Stimulated activated CD4-positive, alpha-beta T cell treated with anti-CD3 and anti-CD28 coated beads, Interleukin-4, amount 100 ng/mL, for 48 hours (primary cell): ENCODE data around the gene CDT1.
A peak's percentile ranks its signal among the peaks of the same experiment; 100 is the strongest.

Source experiments
- DNase-seq, 2 donors: peaks; one replicate each; pipeline ENCODE4 v3.0.0-alpha.2; 2020; ENCODE audit warnings: low read depth in 2 of 2

The CDT1 gene

DNA sequence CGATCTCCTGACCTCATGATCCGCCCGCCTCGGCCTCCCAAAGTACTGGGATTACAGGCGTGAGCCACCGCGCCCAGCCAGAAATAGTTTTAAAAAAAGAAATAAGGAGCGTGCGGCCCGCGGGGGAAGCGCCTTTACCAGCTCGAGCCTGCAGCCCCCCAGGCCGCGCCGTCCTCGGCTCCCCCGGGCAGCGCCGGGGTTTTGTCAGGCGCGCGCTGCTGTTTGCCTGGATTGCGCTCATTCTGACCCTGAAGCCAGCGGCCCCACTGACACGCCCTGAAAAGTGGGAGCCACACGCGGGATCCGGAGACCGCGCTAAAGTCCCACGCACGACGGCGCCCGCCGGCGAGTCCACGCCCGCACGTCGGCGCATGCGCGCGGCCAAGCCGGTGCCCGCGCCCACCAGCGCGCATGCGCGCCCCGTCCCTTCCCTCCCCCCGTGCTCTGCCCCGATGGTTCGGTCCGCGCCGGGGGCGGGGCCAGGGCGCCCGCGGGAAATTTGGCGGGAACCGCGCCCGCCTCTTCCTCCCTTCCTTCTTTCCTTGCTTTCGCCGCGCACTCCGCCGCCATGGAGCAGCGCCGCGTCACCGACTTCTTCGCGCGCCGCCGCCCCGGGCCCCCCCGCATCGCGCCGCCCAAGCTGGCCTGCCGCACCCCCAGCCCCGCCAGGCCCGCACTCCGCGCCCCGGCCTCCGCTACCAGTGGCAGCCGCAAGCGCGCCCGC lies at the start of gene CDT1:
CDT1 (plus strand) TSS at position 526 of the 724 bp plus-strand sequence; CDS start at position 569, 43 bp downstream.
- peak; percentile 79 for DNase-seq

DNA sequence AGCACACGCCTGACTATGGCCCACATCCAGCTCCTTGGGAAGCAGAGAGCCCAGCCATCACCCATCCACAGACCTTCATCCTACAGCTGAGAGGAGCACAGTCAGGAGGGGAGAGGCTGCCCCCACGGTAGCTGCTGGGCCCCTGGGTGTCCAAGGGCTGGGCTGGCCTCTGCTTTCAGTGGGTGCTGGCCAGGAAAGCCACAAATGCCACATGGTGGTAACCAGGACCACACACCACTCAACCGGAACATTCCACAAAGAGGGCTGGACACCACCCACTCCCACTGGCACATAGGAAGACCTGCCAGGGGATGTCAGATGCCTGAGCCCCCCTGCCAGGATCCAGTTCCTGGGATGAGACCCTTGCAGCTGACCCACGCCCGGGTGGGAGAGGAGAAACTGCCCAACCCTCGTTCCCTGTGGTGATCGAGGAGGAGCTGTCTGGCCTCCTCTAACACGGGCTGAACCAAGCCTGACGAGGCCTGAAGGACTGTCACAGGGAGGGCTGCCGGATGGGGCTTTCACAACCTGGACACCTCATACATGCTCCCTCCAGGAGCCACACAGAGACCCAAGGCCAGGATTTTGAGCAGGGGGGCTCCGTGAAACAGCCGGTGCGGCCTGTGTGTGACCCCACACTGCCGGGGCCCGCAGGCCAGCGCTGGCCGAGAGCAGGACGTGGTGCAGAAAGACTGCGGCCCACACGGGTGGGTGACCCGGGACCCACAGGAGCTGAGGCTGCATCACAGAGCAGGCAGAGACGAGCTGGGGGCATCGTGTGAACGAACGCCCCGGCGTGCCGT lies 49.3 kb upstream of the CDT1 start:
- DNase-seq: no peak

DNA sequence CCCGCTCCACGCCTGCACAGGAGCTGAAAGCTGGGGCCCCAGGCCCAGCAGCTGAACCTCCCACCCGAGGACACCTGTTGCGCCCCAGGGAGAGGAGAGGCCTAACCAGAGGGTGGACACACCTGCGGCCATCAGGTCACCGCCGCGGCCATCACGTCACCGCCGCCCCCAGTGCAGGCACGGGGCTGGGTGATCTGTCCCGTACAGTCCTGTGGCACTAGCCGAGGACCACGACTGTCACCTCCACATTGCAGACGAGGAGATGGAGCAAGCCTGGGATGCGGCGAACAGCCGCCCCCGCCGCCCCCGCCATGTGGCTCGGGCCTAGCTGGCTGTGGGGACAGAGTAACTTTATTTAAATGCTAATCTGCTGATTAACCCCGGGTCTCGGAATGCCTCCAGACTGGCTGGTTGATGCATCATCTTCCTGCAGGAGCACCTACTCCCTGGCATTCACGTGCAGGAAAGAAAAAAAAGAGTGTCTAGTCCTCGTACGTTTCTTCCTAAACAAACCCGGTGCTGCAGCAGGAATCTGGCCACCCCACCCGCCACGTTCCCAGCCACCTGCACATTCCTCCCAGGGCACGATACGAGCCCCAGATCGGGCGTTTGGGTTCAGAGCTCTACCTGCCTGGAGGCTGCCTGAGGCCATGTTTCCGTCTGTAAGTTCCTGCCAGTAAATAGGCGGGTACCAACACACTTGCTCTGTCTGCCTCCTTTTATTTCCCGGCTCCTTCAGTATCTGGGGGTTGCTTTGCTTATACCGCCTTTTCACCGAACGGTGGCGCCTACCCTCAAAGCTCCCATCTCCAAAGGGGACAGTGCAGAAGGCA lies 48.5 kb upstream of the CDT1 start:
- no peak for DNase-seq

DNA sequence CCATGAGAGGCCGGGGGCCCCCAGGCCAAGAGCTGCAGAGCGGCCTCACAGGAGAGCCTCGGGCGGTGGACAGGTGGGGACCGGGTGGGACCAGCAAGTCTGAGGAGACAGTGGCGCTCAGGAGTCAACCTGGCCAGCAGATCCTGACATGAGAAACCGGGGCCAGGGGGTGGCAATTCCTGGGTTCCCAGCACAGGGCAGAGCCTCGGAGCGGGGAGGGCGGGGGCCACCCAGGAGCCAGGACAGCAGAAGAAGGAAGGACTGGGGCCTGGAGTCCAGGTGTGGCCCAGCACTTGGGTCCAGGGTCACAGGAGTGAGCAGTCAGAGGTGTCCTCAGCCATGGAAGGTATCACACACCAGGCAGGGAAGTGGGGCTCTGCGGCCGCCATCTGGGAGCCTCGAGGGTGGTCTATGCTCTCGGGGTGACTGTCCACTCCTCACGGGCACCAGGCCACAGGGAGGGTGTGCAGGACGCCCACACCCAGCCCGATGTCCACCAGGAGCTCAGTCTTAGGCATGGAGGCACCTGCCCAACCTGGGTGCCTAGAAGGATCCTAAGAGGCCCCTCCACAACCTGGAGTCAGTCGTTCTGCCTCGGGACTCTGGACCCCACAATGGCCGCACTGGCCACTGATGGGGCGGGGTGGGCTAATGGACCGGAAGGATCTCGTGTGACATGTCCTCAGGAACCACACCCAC lies 47.7 kb upstream of the CDT1 start:
- no peak for DNase-seq

DNA sequence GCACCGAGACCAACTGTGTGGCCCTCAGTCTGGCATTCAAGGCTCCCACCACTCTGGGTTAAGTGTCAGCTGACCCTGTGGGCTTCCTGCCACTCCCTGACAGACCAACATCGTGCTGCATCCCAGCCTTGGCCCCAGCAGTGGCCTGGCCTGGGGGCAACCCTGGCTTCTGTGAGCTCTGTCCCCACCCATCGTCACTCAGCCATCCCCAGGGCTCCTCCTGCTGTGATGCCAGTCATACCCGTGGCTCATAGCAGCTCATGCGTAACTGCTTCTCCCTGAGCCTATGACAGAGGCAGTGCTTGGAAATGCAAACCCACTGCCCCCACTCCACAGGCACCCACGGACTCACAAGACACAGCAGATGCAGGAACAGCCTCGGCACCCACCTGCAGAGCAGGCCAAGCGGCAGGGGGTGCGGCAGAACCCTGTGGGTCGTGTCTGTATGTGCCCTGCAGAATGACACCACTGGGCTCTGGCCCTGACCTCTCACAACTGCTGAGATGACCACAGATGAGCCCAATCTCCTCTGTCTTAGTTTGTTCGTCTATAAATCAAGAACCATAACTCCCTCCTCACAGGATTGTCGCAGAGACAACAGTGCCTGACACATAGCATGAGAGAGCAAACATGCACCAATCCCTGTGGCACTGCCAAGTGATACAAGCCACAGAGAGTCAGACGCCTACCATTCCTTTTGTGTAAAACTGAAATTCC lies 45.2 kb upstream of the CDT1 start:
- no peak for DNase-seq

DNA sequence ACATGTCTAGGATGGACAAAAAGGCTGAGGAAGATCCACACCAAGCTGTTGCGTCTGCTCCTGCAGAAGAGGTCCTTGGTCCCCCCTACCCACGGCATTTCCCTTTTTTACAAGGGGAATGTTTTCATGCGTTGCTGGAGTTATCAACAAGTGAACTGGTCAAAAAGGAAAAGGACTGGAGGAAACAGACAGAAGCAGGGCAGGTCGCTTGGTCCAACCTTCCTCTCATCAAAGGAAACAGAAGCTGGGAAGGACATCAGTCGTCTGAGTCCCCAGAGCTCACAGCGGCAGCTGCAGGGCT lies 44.7 kb upstream of the CDT1 start:
- DNase-seq: no peak

DNA sequence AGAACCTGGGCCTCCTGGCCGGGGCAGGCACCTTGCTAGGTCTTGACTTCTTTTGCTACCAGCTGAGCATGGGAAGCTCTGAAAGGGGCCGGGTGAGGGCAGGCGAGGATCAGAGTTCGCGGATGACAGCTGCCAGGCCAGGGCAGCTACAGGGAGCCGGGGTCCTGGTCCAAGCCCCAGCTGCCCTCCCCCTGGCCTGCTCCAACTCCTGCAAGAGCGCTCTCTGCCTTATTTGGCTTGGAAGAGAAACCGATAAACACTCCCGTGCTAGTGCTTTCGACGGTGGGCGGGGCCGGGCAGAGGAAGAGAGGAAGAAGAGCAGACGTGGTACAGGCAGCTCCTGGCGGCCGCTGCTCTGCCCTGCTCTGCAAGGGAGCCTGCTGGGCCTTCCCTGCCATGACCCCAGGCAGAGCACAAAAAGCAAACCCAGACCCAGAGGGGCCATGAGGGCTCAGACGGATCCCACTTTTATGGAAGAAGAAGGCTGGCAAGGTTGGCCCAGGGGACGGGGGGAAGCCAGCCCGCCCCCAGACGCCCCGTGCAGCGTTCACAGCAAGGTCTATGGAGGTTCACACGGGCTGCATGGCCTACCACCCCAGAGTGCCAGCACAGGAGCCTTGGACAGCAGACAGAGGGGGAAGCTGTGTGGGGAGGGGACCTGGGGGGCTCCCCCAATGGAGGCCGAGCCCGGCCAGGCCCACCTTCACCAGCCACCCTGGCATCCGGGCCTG lies 44.2 kb upstream of the CDT1 start:
- DNase-seq: peak in 1 of 2 donors; percentile 37

DNA sequence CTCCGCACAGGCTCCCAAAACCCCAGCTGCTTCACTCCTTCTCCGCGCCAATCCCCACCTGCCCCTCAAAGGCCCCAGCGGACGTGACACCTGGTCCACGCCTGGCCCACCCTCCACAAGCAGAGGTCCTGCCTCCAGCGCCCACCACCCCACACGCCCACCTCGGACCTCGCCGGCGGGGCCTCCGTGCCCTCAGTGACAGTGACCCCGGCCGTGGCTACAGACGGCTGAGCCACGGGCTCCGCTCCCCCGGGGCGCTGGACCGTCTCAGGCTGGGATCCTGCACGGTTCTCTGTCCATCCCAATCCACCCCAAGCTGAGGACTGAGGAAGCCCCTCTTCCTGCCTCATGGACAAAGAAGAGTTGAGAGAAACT lies 43.6 kb upstream of the CDT1 start:
- no peak for DNase-seq

DNA sequence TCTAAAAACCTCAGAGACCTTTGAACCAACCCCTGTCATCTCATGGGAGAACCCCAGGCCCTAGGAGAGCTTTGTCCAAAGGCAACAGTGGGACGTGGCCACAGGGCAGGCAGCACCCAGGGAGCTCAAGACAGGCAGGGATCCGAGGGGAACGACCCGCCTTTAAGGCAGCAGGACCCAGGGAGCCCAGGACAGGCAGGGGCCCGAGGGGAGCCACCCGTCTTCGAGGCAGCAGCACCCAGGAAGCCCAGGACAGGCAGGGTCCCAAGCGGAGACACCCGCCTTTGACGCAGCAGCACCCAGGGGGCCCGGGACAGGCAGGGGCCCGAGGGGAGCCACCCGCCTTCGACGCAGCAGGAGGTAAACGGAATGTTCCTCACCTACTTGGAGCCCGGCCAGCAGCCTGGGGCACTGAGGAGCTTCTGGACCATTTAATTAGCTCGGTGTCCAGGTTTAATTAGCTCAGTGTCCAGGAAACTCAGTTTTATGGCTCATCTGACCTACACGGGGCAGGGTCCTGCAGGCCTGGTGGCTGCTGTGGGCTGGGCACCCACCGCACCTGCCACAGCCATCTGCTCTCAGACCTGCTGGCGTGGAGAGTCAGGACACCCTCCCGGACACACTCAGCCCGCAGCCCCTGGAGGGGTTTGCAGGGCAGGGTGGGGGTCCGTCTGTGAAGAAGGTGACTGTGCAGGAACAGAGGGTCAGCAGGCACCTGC lies 43.0 kb upstream of the CDT1 start:
- no peak for DNase-seq

DNA sequence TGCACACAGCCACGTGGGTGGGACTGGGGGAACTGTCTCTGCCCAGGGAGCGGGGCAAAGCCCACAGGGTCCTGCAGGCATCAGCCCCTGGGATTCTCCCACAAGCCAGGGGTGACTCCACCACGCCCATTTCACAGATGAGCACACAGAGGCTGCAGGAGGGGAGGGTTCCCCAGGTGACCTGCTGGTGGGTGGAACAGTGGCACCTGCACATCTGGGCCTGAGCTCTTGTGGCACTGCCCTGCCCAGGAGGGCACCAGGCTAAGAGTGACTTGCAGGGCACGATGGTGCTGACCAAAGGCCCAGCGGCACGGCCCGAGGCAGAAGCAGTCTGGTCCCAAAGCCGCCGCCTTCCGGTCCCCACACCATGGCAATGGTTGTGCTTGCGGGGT lies 42.5 kb upstream of the CDT1 start:
- no peak for DNase-seq

DNA sequence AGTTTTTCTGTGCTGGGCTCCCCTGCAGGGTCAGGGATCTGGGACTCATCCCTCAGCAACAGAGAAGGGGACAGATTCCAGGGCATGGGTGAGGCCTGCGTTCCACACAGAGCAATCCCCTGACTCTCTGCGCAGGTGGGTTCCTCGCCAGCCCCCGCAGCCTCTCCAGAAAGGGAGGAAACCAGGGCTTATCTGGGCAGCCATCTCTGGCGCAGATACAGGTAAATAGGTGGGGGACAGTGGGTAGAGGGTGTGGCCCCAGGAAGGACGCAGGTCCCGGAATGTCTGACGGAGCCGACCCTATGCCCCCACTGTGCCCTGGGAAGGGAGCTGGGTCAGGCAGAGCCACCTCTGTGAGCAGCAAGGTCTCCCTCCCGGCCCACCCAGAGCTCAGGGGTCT lies 41.8 kb upstream of the CDT1 start:
- no peak for DNase-seq

DNA sequence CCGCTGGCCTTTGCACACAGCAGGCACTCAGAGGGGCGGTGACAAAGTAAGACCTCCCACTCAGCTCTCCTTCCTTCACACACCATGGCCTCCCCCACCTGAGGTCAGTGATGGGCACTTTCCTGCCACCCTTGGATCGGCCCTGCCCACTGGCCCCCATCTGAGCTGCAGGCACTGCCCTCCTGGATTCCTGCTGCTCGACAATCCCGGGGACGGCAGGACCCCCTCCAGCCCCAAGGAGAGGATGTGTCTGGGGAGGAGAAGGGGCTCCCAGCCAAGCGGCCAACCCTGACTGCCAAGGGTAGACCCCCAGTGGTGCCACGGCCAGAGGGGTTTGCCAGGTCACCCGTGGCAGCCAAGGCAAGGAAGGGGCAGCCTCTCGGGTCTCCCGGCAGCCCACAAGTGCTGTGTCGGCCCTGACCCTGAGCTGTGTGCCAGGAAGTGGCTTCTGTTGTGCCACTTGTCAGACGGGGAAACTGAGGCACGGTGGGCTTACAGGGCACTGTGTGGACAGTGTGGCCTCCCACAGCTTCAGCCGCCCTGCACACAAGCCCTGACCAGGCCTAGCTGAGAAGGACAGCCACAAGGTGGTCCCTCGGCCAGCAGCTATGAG lies 41.2 kb upstream of the CDT1 start:
- no peak for DNase-seq

DNA sequence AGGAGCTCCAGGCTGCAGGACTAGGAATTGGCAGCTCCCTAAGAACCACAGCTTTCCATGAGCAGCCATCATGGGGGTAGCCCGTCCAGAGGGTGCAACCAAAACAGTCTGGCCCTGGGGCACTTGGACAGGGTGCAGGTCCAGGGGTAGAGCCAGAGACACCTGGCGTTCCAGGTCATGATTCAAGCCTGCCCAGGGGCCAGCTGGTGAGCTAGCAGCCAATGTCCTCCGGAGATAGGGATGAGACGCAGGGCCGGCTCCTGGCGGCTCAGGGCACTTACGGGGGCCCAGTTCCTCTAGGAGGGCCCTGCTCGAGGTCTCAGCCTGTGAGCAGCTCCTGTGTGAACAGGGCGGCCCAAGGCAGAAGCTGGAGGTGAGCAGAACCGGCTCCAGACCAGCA lies 40.6 kb upstream of the CDT1 start:
- no peak for DNase-seq

DNA sequence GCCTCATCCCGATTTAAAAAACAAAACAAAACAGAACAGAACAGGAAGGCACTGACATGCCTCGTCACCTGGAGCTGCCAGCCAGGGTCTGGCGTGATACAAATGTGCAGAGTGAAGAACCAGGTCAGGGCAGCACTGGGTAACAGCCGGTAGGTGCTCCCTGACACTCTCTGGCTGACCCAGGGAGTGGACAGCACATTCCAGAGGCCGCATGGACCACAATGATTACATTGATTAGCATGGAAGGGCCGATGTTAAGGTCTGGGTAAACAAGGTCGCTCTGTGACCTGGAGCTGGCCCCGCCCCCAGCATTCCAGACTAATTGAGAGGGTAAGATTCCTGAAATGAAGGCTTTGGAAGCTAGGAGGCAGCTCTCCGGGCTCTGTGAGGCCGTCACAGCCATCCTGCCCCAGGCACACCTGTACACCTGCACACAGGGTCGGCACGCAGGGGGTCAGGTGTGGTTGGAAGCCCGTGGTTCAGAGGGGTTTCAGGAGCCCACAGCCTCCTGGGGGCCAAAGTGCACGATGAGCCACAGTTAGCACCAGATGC lies 40.0 kb upstream of the CDT1 start:
- no peak for DNase-seq

DNA sequence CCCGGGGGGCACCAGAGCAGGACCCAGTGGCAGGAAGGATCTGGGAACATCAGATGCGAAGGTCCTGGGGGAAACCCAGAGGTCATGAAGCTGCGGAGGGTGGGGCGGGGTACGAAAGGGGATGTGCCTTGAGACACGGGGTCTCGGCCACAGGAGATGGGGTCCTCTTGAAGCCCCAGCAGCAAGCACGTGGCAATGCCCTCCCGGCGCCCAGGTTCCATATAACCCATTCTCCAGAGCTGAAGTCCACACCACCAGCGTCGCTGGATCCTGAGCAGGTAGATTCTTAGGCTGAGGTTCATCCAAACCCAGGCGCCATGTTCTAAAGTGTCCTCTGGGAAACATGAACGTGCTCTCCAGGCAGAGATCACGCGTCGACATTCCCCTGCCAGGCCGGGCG lies 39.5 kb upstream of the CDT1 start:
- DNase-seq: no peak

DNA sequence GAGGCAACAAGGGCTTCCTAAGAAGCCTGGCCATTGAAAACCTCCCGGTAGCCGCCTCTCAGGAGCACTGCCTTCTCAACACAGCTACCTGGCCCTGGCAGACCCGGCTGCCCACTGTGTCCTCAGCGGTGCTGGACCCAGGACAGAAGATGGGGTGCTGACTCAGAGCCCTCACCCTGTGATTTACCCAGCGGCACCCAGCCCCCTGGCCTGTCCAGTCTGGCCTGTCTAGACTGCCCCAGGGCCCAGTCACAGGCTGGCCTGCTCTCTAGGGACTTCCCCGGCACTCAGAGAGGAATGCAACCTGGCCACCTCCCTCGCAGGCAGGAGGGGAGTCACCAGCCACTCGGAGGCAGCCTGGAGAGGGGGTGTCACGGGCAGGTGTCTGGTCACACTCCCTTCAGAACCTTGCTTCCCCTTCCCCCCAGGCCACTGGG lies 38.7 kb upstream of the CDT1 start:
- no peak for DNase-seq

DNA sequence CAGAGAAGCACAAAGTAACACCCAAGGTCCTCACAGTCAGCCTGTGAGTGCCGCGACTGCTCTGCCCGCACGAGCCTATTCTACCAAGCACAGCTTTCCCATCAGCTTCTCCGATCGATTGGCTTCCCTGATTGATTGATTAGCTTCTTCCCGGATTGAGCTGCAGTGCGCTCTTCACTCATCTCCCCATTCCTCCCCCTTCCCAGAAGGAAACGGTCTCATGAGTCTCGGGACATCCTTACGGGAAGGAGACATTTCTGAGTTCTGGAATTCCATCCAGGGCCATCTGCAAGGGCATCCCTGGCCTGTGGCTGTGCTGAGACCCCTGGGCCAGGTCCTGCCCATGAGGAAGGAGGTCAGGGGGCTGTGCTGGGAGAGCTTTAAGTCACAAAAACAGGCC lies 36.6 kb upstream of the CDT1 start:
- no peak for DNase-seq

DNA sequence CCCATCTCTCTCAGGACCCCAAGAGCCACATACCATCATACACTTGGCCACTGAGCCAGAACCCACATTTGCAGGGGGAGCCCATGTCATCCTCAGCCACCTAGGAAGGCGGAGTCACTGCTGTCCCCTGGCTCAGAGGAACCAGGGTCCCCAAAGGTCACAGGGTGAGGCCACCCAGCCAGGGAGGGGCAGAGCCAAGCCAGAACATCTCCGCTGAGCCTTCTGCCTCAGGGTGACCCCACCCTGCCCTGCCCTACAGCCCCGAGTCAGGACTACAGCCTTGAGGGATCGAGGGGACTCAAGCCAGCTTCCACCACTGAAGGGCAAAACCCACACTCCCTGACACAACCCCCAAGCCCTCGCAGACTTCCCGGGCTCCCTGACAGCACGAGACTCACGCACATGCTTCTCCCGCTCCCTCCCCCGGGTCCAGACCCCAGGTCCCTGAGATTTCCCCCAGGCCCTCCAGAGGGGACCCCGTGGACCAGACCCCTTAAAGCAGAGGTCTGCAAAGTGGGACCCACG lies 36.0 kb upstream of the CDT1 start:
- DNase-seq: no peak
